ENCODE results near the gene LARP1B. TPM values are rescaled to one million over a fixed set of nuclear protein-coding genes. Genes with fewer than 3 reads are reported as not detected.
A peak's percentile ranks its signal among the peaks of the same experiment; 100 is the strongest.
"Not testable (repeated sequence)": the region's sequence is repeated elsewhere in the genome, so short reads cannot be mapped to it uniquely, and the experiment has no call there.

Gene LARP1B
- total RNA-seq, 2 experiments from 2014 or later: 16.5 to 21.0 TPM

DNA sequence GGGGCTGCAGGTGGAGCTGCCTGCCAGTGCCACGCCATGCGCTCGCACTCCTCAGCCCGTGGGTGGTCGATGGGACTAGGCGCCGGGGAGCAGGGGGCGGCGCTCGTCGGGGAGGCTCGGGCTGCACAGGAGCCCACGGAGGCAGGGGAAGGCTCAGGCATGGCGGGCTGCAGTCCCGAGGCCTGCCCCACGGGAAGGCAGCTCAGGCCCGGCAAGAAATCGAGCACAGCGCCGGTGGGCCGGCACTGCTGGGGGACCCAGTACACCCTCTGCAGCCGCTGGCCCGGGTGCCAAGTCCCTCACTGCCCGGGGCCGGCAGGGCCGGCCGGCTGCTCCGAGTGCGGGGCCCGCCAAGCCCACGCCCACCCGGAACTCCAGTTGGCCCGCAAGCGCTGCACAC lies 13.6 kb upstream of the LARP1B start:
- H3K27ac ChIP-seq (ENCODE audit: low read depth, low read length, poor library complexity, severe bottlenecking); H4K20me1 ChIP-seq (ENCODE audit: insufficient read depth, low read length); H3K4me3 ChIP-seq (ENCODE audit: low read depth, low read length, poor library complexity, severe bottlenecking); POLR2A ChIA-PET; H2AFZ ChIP-seq (ENCODE audit: low read length); H3K4me2 ChIP-seq (ENCODE audit: low read length); DNase-seq (ENCODE audit: low spot score); H3K9me3 ChIP-seq (ENCODE audit: low read length); BruUV-seq (replicated peaks); CTCF ChIA-PET (ENCODE audit: unreplicated experiment); H3K9me2 ChIP-seq (ENCODE audit: insufficient read depth, low read length); intact Hi-C loops (cut with micrococcal nuclease; ENCODE audit: unreplicated experiment); H3K79me2 ChIP-seq (ENCODE audit: insufficient read depth, low read depth, low read length); H3K36me3 ChIP-seq (ENCODE audit: insufficient read depth, low read length); H3K4me1 ChIP-seq (ENCODE audit: insufficient read depth, low read length, poor library complexity, severe bottlenecking): not testable (repeated sequence)

GRCh38 chr4:128051229-128051628 lies 9.9 kb upstream of the LARP1B start:
- H3K36me3 ChIP-seq (ENCODE audit: insufficient read depth, low read length); H3K9me2 ChIP-seq (ENCODE audit: insufficient read depth, low read length); H2AFZ ChIP-seq (ENCODE audit: low read length); BruUV-seq (replicated peaks); H3K79me2 ChIP-seq (ENCODE audit: insufficient read depth, low read depth, low read length); H3K4me2 ChIP-seq (ENCODE audit: low read length); H3K9me3 ChIP-seq (ENCODE audit: low read length); H3K4me3 ChIP-seq (ENCODE audit: low read depth, low read length, poor library complexity, severe bottlenecking); H3K27ac ChIP-seq (ENCODE audit: low read depth, low read length, poor library complexity, severe bottlenecking); H4K20me1 ChIP-seq (ENCODE audit: insufficient read depth, low read length); H3K4me1 ChIP-seq (ENCODE audit: insufficient read depth, low read length, poor library complexity, severe bottlenecking): not testable (repeated sequence)
- peak; percentile 26 for DNase-seq (ENCODE audit: low spot score)
- intact Hi-C loops (cut with micrococcal nuclease; ENCODE audit: unreplicated experiment): loop anchor here (10.0 kb wide), 1 partner anchor 446 kb away; no protein-coding TSS in a partner anchor
- POLR2A ChIA-PET: interaction anchor here (0.6 to 0.8 kb wide), 3 partner anchors 45 to 201 kb away, joined by 3 to 5 read pairs (median 3); no protein-coding TSS in a partner anchor
- TF ChIP-seq, protein P1, sequence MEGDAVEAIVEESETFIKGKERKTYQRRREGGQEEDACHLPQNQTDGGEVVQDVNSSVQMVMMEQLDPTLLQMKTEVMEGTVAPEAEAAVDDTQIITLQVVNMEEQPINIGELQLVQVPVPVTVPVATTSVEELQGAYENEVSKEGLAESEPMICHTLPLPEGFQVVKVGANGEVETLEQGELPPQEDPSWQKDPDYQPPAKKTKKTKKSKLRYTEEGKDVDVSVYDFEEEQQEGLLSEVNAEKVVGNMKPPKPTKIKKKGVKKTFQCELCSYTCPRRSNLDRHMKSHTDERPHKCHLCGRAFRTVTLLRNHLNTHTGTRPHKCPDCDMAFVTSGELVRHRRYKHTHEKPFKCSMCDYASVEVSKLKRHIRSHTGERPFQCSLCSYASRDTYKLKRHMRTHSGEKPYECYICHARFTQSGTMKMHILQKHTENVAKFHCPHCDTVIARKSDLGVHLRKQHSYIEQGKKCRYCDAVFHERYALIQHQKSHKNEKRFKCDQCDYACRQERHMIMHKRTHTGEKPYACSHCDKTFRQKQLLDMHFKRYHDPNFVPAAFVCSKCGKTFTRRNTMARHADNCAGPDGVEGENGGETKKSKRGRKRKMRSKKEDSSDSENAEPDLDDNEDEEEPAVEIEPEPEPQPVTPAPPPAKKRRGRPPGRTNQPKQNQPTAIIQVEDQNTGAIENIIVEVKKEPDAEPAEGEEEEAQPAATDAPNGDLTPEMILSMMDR (conservative IDR thresholded peaks at IDR 0.05; ENCODE audit: low read length): peak; percentile 67
- CTCF ChIA-PET (ENCODE audit: unreplicated experiment): interaction anchor here (0.5 to 0.8 kb wide), 2 partner anchors 9 to 455 kb away, joined by 3 to 5 read pairs; no protein-coding TSS in a partner anchor

DNA sequence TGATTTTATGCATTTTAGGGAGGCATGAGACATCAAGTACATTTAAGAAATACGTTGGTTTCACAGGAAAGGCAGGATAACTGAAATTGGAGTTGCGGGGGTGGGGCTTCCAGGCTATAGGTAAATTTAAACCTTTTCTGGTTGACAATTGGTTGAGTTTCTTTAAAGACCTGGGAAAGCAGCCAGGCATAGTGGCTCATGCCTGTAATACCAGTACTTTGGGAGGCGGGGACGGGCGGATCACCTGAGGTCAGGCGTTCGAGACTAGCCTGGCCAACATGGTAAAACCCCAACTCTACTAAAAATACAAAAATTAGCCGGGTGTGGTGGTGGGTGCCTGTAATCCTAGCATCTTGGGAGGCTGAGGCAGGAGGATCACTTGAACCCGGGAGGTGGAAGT lies 6.2 kb upstream of the LARP1B start:
- H3K27ac ChIP-seq (ENCODE audit: low read depth, low read length, poor library complexity, severe bottlenecking); H3K9me3 ChIP-seq (ENCODE audit: low read length); H4K20me1 ChIP-seq (ENCODE audit: insufficient read depth, low read length); H2AFZ ChIP-seq (ENCODE audit: low read length); H3K79me2 ChIP-seq (ENCODE audit: insufficient read depth, low read depth, low read length); POLR2A ChIA-PET; H3K36me3 ChIP-seq (ENCODE audit: insufficient read depth, low read length); H3K4me3 ChIP-seq (ENCODE audit: low read depth, low read length, poor library complexity, severe bottlenecking); BruUV-seq (replicated peaks); DNase-seq (ENCODE audit: low spot score); H3K4me2 ChIP-seq (ENCODE audit: low read length); H3K9me2 ChIP-seq (ENCODE audit: insufficient read depth, low read length); H3K4me1 ChIP-seq (ENCODE audit: insufficient read depth, low read length, poor library complexity, severe bottlenecking); CTCF ChIA-PET (ENCODE audit: unreplicated experiment): not testable (repeated sequence)
- intact Hi-C loops (cut with micrococcal nuclease; ENCODE audit: unreplicated experiment): loop anchor here (10.0 kb wide), 1 partner anchor 450 kb away; no protein-coding TSS in a partner anchor

- BruUV-seq (replicated peaks); H3K79me2 ChIP-seq (ENCODE audit: insufficient read depth, low read depth, low read length); H3K4me1 ChIP-seq (ENCODE audit: insufficient read depth, low read length, poor library complexity, severe bottlenecking); H3K4me2 ChIP-seq (ENCODE audit: low read length); H2AFZ ChIP-seq (ENCODE audit: low read length); H4K20me1 ChIP-seq (ENCODE audit: insufficient read depth, low read length); H3K4me3 ChIP-seq (ENCODE audit: low read depth, low read length, poor library complexity, severe bottlenecking); H3K9me2 ChIP-seq (ENCODE audit: insufficient read depth, low read length); H3K36me3 ChIP-seq (ENCODE audit: insufficient read depth, low read length); H3K27ac ChIP-seq (ENCODE audit: low read depth, low read length, poor library complexity, severe bottlenecking); DNase-seq (ENCODE audit: low spot score); H3K9me3 ChIP-seq (ENCODE audit: low read length); CTCF ChIA-PET (ENCODE audit: unreplicated experiment): not testable (repeated sequence)
- intact Hi-C loops (cut with micrococcal nuclease; ENCODE audit: unreplicated experiment): loop anchor here (10.0 kb wide), 1 partner anchor 451 kb away; no protein-coding TSS in a partner anchor
- POLR2A ChIA-PET: interaction anchor here (0.7 kb wide), 1 partner anchor 118 kb away, joined by 7 read pairs; no protein-coding TSS in a partner anchor
Observed at GRCh38 chr4:128055441-128056206, 5.5 kb upstream of the LARP1B start.

All from OCI-LY7 (cell line).